Measurements from ENCODE around the gene KLF9.

Gene KLF9

GRCh38 chr9:70413799-70414775, at the start of gene KLF9:
Gene KLF9, minus strand, starts transcription at chr9:70414657. Its CDS starts 1,294 bp downstream, at chr9:70413363.
- peak; percentile 96 for DNase-seq

GRCh38 chr9:70463877-70464276, 49.4 kb upstream of the KLF9 start:
- DNase-seq = no peak

GRCh38 chr9:70462300-70462699, 47.8 kb upstream of the KLF9 start:
- no peak for DNase-seq

GRCh38 chr9:70457235-70457634, 42.8 kb upstream of the KLF9 start:
- DNase-seq = no peak

- DNase-seq = no peak
These were observed 41.7 kb upstream of the KLF9 start for GRCh38 chr9:70455993-70456704.

GRCh38 chr9:70452365-70452764, 37.9 kb upstream of the KLF9 start:
- DNase-seq = no peak

GRCh38 chr9:70451765-70452164, 37.3 kb upstream of the KLF9 start:
- no peak for DNase-seq

GRCh38 chr9:70450738-70451137, 36.3 kb upstream of the KLF9 start:
- DNase-seq = no peak

- no peak for DNase-seq
These were observed 35.0 kb upstream of the KLF9 start for GRCh38 chr9:70449461-70449860.

- no peak for DNase-seq
These were observed 34.5 kb upstream of the KLF9 start for GRCh38 chr9:70448919-70449318.

- DNase-seq = no peak
These were observed 30.4 kb upstream of the KLF9 start for GRCh38 chr9:70444904-70445303.

- no peak for DNase-seq
These were observed 27.9 kb upstream of the KLF9 start for GRCh38 chr9:70442328-70442848.

GRCh38 chr9:70441622-70442021, 27.2 kb upstream of the KLF9 start:
- DNase-seq = no peak

GRCh38 chr9:70439991-70440706, 25.7 kb upstream of the KLF9 start:
- no peak for DNase-seq

- no peak for DNase-seq
These were observed 24.0 kb upstream of the KLF9 start for GRCh38 chr9:70438341-70438928.

- no peak for DNase-seq
These were observed 21.5 kb upstream of the KLF9 start for GRCh38 chr9:70435948-70436347.

- DNase-seq = no peak
These were observed 15.4 kb upstream of the KLF9 start for GRCh38 chr9:70429899-70430298.

- DNase-seq = no peak
These were observed 14.3 kb upstream of the KLF9 start for GRCh38 chr9:70428781-70429180.

GRCh38 chr9:70427161-70427945, 12.9 kb upstream of the KLF9 start:
- no peak for DNase-seq

GRCh38 chr9:70425192-70425591, 10.7 kb upstream of the KLF9 start:
- DNase-seq = no peak

GRCh38 chr9:70422371-70423043, 8.1 kb upstream of the KLF9 start:
- no peak for DNase-seq

Measured in activated effector memory CD4-positive, alpha-beta T cell treated with anti-CD3 and anti-CD28 coated beads, Interleukin-2, amount 50 U/mL, for 16 hours (primary cell).